A549 (cell line): ENCODE data around the gene FAM53B. TPM values are rescaled to one million over a fixed set of nuclear protein-coding genes. Genes with fewer than 3 reads are reported as not detected.

Experiments
- ATAC-seq, 2 experiments: fragments of 200-7000 bp in 1 of 2; fragments of >200 bp in 1 of 2; cut with Nextera tagmentation in 1 of 2; cut with Tn5 transposase in 1 of 2; 3 replicates each; pipeline versions ENCODE4 v1.8.0 to v1.9.1; 2018 to 2020; ENCODE audit warnings: mild to moderate bottlenecking in 1 of 2, moderate library complexity in 1 of 2
- CTCF ChIA-PET: fragments of 300-600 bp; sonication (Branson Sonifier 250); formaldehyde crosslinking; extraction: SDS; loops from one replicate; lab custom pipeline; 2021; ENCODE audit warnings: antibody characterized with exemption, inconsistent platforms; lab: Yijun Ruan, JAX
- POLR2A ChIA-PET: fragments of 350-600 bp; formaldehyde crosslinking; extraction: SDS; loops from one replicate; lab custom pipeline; 2021; ENCODE audit warnings: antibody characterized with exemption, inconsistent platforms; lab: Yijun Ruan, JAX
- DNase-seq, 2 experiments: peaks; one replicate each; pipeline versions ENCODE4 v3.0.0 to v3.0.0-alpha.2; 2011 to 2016; ENCODE audit warnings: low read depth in 1 of 2, low spot score in 1 of 2
- FAIRE-seq: peaks from 2 replicates; lab custom pipeline; 2011; peaks lifted over from hg19 to GRCh38; lab: Jason Lieb, UNC
- H3K27ac ChIP-seq, 2 experiments: fragments of >200 bp; sonication (Bioruptor Twin); formaldehyde crosslinking; 3 replicates each; pipeline ENCODE4 v1.5.1; 2016 to 2017
- H3K4me1 ChIP-seq: fragments of >200 bp; sonication (Bioruptor Twin); formaldehyde crosslinking; 3 replicates; pipeline ENCODE4 v1.6.1; 2016
- H3K4me2 ChIP-seq: fragments of >200 bp; sonication (Bioruptor Twin); formaldehyde crosslinking; 3 replicates; pipeline ENCODE4 v1.6.1; 2016
- H3K4me3 ChIP-seq: fragments of >200 bp; sonication (Bioruptor Twin); formaldehyde crosslinking; 3 replicates; pipeline ENCODE4 v1.5.1; 2016
- H3K9me3 ChIP-seq: fragments of >200 bp; sonication (Bioruptor Twin); formaldehyde crosslinking; 3 replicates; pipeline ENCODE4 v1.6.1; 2016
- CBX8 ChIP-seq: fragments of 200-600 bp; sonication (generic); IDR thresholded peaks from 2 replicates; pipeline ENCODE4 v1.6.1; 2016
- CEBPB ChIP-seq, 2 experiments: fragments of >200 bp in 1 of 2; sonication (Bioruptor Twin) in 1 of 2; formaldehyde crosslinking in 1 of 2; IDR thresholded peaks; 2 replicates each; pipeline ENCODE4 v1.6.1; 2012 to 2016
- EHF ChIP-seq: fragments of 250-450 bp; sonication (Bioruptor Pico); IDR thresholded peaks from 2 replicates; pipeline ENCODE4 v1.5.0; 2020; ENCODE audit warnings: mild to moderate bottlenecking
- EHMT2 ChIP-seq: fragments of 200-600 bp; sonication (generic); IDR thresholded peaks from 2 replicates; pipeline ENCODE4 v1.6.1; 2016; ENCODE audit warnings: antibody characterized with exemption, low read depth, mild to moderate bottlenecking, moderate library complexity
- EP300 ChIP-seq, 2 experiments: fragments of >200 bp; sonication (Bioruptor Twin); formaldehyde crosslinking; IDR thresholded peaks; 2 replicates in 1 of 2; 3 replicates in 1 of 2; pipeline ENCODE4 v1.6.1; 2016 to 2017
- FOXS1 ChIP-seq: fragments of 250-450 bp; sonication (Bioruptor Pico); IDR thresholded peaks from 2 replicates; pipeline ENCODE4 v1.5.0; 2020; ENCODE audit warnings: mild to moderate bottlenecking, moderate library complexity
- GATA3 ChIP-seq: IDR thresholded peaks from 2 replicates; pipeline ENCODE4 v1.6.1; 2012; ENCODE audit warnings: borderline replicate concordance
- HEYL ChIP-seq: fragments of 250-450 bp; sonication (Bioruptor Pico); IDR thresholded peaks from 2 replicates; pipeline ENCODE4 v1.8.0; 2021; ENCODE audit warnings: mild to moderate bottlenecking, moderate library complexity
- HOXA7 ChIP-seq: fragments of 250-450 bp; sonication (Bioruptor Pico); IDR thresholded peaks from 2 replicates; pipeline ENCODE4 v1.5.0; 2020; ENCODE audit warnings: mild to moderate bottlenecking, moderate library complexity
- HOXB13 ChIP-seq: fragments of 250-450 bp; sonication (Bioruptor Pico); IDR thresholded peaks from 2 replicates; pipeline ENCODE4 v1.5.0; 2020; ENCODE audit warnings: low read depth, mild to moderate bottlenecking, moderate library complexity
- JUN ChIP-seq, 2 experiments: fragments of >200 bp; sonication (Bioruptor Twin); formaldehyde crosslinking; IDR thresholded peaks; 2 replicates in 1 of 2; 3 replicates in 1 of 2; pipeline ENCODE4 v1.6.1; 2016 to 2017
- JUNB ChIP-seq: fragments of >200 bp; sonication (Bioruptor Twin); formaldehyde crosslinking; IDR thresholded peaks from 2 replicates; pipeline ENCODE4 v1.6.1; 2016
- KDM5A ChIP-seq: fragments of 200-600 bp; sonication (generic); IDR thresholded peaks from 2 replicates; pipeline ENCODE4 v1.6.1; 2016; ENCODE audit warnings: antibody characterized with exemption, mild to moderate bottlenecking
- MAZ ChIP-seq: fragments of 150-350 bp; IDR thresholded peaks from 2 replicates; pipeline ENCODE4 v1.6.1; 2014; ENCODE audit warnings: antibody characterized with exemption, low read depth, low read length, borderline replicate concordance
- NFE2L2 ChIP-seq: fragments of 150-350 bp; conservative IDR thresholded peaks from 2 replicates; pipeline ENCODE4 v1.6.1; 2014; ENCODE audit warnings: low read length
- NPAS2 ChIP-seq: fragments of 250-450 bp; sonication (Bioruptor Pico); IDR thresholded peaks from 2 replicates; pipeline ENCODE4 v1.8.0; 2022; ENCODE audit warnings: mild to moderate bottlenecking, moderate library complexity, borderline replicate concordance
- RAD21 ChIP-seq, 2 experiments: fragments of >200 bp in 1 of 2; sonication (Bioruptor Twin) in 1 of 2; formaldehyde crosslinking in 1 of 2; IDR thresholded peaks in 1 of 2; conservative IDR thresholded peaks in 1 of 2; 2 replicates in 1 of 2; 3 replicates in 1 of 2; pipeline ENCODE4 v1.6.1; 2012 to 2018; ENCODE audit warnings: inconsistent platforms in 1 of 2
- RARB ChIP-seq: fragments of 250-450 bp; sonication (Bioruptor Pico); IDR thresholded peaks from 2 replicates; pipeline ENCODE4 v1.8.0; 2021; ENCODE audit warnings: mild to moderate bottlenecking, moderate library complexity
- RCOR1 ChIP-seq: fragments of 150-350 bp; IDR thresholded peaks from 2 replicates; pipeline ENCODE4 v1.6.1; 2014; ENCODE audit warnings: antibody characterized with exemption, low read length, low read depth
- RFX5 ChIP-seq: fragments of 450-650 bp; IDR thresholded peaks from 2 replicates; pipeline ENCODE4 v1.7.1; 2014; ENCODE audit warnings: antibody characterized with exemption, mild to moderate bottlenecking, moderate library complexity
- TP53 ChIP-seq: fragments of 250-450 bp; sonication (Bioruptor Pico); IDR thresholded peaks from 2 replicates; pipeline ENCODE4 v1.5.0; 2021; ENCODE audit warnings: mild to moderate bottlenecking, moderate library complexity
- ZC3H11A ChIP-seq: fragments of 450-650 bp; IDR thresholded peaks from 2 replicates; pipeline ENCODE4 v1.6.1; 2014; ENCODE audit warnings: antibody characterized with exemption, mild to moderate bottlenecking
- ZNF302 ChIP-seq: fragments of 250-450 bp; sonication (Bioruptor Pico); IDR thresholded peaks from 2 replicates; pipeline ENCODE4 v1.9.0; 2021; ENCODE audit warnings: inconsistent platforms, mild to moderate bottlenecking, moderate library complexity
- ZSCAN20 ChIP-seq: fragments of 250-450 bp; sonication (Bioruptor Pico); IDR thresholded peaks from 2 replicates; pipeline ENCODE4 v1.8.0; 2022; ENCODE audit warnings: mild to moderate bottlenecking, moderate library complexity
- WGBS: methylation state at CpG from one replicate; pipeline ENCODE4 v1.1.6; 2017; ENCODE audit errors: missing lambda C conversion rate; 5-methylcytosine and 5-hydroxymethylcytosine counted together
- polyA plus RNA-seq, 4 experiments: library from polyadenylated mRNA; depleted of rRNA in 3 of 4; stranded (reverse); fragments of >200 nt; fragmentation: RNase III in 1 of 4; extraction: RNeasy Plus Mini Kit Qiagen cat#74134 plus additional on column Dnase treatment in 1 of 4; gene quantifications; 2 replicates in 3 of 4; 3 replicates in 1 of 4; pipeline ENCODE4 v1.2.3, GENCODE V29; 2011 to 2017
- TF ChIP-seq, protein P1 (sequence below): fragments of >200 bp; sonication (Bioruptor Twin); formaldehyde crosslinking; IDR thresholded peaks from 2 replicates; pipeline ENCODE4 v1.6.1; 2016
- TF ChIP-seq, protein P2 (sequence below): fragments of 250-450 bp; sonication (Bioruptor Pico); IDR thresholded peaks from 2 replicates; pipeline ENCODE4 v1.5.0; 2020; ENCODE audit warnings: low read depth, mild to moderate bottlenecking, moderate library complexity
- TF ChIP-seq, protein P3 (sequence below): IDR thresholded peaks from 2 replicates; pipeline ENCODE4 v1.6.1; 2012
- TF ChIP-seq, protein P4 (sequence below): fragments of 450-650 bp; IDR thresholded peaks from 2 replicates; pipeline ENCODE4 v1.6.1; 2014; ENCODE audit warnings: antibody characterized with exemption
- TF ChIP-seq, protein P5 (sequence below): fragments of 250-450 bp; sonication (Bioruptor Pico); IDR thresholded peaks from 2 replicates; pipeline ENCODE4 v1.5.0; 2021; ENCODE audit warnings: mild to moderate bottlenecking, moderate library complexity, borderline replicate concordance
- TF ChIP-seq, protein P6 (sequence below): fragments of 150-350 bp; IDR thresholded peaks from 2 replicates; pipeline ENCODE4 v1.6.1; 2014; ENCODE audit warnings: low read depth, mild to moderate bottlenecking, low read length

Gene FAM53B
- polyA plus RNA-seq, 2 of the 4 experiments (the other 2 are of a cell fraction): 5.1 to 8.5 TPM

DNA sequence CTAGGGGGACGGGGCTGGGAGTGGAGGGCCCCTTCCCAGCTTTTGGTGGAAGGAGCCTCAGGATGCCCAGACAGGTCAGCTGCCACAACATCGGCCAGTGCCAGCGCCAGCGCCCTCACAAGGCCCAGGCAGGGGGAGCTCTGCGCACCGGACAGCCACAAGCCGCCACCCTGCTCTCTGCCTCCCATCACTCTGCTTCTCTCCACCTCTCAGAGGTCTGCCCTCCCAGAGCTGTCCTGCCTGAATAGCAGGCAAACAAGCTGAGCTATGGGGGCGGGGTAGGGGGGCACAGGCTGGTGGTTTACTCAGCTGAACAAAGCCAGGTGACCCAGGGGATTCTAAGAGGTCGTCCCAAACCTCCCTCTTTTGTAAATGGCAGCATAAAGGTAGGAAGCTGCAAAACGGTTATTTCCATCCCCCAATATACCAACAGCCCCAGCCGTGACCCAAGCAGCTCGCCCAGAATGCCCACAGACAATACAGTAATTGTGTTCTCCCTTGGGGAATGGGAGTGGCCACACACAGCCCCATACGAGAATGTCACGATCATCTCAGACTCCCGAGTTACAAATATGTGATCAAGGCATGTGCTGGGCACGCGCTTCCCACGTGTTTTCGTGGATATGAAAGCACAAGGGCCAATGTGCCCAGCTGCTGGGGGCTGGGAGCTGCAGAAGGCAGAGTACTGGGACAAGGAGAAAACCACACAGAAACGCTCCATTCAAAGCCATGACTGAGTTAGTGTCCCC lies 19.7 kb downstream of the FAM53B start:
- no peak for TF ChIP-seq RCOR1
- TF ChIP-seq, protein P1, sequence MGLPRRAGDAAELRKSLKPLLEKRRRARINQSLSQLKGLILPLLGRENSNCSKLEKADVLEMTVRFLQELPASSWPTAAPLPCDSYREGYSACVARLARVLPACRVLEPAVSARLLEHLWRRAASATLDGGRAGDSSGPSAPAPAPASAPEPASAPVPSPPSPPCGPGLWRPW: no peak
- no peak for TF ChIP-seq MAZ
- TF ChIP-seq JUN (IDR thresholded peaks at IDR 0.05): no peak
- TF ChIP-seq, protein P2, sequence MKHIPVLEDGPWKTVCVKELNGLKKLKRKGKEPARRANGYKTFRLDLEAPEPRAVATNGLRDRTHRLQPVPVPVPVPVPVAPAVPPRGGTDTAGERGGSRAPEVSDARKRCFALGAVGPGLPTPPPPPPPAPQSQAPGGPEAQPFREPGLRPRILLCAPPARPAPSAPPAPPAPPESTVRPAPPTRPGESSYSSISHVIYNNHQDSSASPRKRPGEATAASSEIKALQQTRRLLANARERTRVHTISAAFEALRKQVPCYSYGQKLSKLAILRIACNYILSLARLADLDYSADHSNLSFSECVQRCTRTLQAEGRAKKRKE: no peak
- no peak for TF ChIP-seq CBX8
- no peak for TF ChIP-seq TP53
- no peak for TF ChIP-seq JUNB
- TF ChIP-seq, protein P3, sequence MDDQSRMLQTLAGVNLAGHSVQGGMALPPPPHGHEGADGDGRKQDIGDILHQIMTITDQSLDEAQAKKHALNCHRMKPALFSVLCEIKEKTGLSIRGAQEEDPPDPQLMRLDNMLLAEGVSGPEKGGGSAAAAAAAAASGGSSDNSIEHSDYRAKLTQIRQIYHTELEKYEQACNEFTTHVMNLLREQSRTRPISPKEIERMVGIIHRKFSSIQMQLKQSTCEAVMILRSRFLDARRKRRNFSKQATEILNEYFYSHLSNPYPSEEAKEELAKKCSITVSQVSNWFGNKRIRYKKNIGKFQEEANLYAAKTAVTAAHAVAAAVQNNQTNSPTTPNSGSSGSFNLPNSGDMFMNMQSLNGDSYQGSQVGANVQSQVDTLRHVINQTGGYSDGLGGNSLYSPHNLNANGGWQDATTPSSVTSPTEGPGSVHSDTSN: no peak
- no peak for TF ChIP-seq EHF
- no peak for TF ChIP-seq GATA3
- no peak for TF ChIP-seq EHMT2
- TF ChIP-seq CEBPB (IDR thresholded peaks at IDR 0.05): no peak
- no peak for TF ChIP-seq HEYL
- TF ChIP-seq, protein P4, sequence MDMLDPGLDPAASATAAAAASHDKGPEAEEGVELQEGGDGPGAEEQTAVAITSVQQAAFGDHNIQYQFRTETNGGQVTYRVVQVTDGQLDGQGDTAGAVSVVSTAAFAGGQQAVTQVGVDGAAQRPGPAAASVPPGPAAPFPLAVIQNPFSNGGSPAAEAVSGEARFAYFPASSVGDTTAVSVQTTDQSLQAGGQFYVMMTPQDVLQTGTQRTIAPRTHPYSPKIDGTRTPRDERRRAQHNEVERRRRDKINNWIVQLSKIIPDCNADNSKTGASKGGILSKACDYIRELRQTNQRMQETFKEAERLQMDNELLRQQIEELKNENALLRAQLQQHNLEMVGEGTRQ: no peak
- no peak for TF ChIP-seq RFX5
- TF ChIP-seq HOXA7 (CRISPR knock-in tag): no peak
- no peak for TF ChIP-seq ZSCAN20 (CRISPR knock-in tag)
- no peak for TF ChIP-seq RAD21 (conservative IDR thresholded peaks at IDR 0.05 in 1 of 2, IDR thresholded peaks at IDR 0.05 in 1 of 2)
- no peak for FAIRE-seq
- ATAC-seq: no peak
- Histone ChIP-seq H3K4me3 (no peak overlapping the region), H3K27ac (no peak overlapping the region), H3K4me2 (no peak overlapping the region), H3K4me1 (no peaks in the 10 kb centered on the region), H3K9me3 (no peaks in the 10 kb centered on the region)
- POLR2A ChIA-PET: no interaction called here
- WGBS: 75% methylated on average over 20 of the region's 20 CpGs
- CTCF ChIA-PET: interaction anchor here (1.0 to 3.7 kb wide), 3 partner anchors 11 to 194 kb away, joined by 3 to 12 read pairs (median 3); no protein-coding TSS in a partner anchor
- no peak for DNase-seq

DNA sequence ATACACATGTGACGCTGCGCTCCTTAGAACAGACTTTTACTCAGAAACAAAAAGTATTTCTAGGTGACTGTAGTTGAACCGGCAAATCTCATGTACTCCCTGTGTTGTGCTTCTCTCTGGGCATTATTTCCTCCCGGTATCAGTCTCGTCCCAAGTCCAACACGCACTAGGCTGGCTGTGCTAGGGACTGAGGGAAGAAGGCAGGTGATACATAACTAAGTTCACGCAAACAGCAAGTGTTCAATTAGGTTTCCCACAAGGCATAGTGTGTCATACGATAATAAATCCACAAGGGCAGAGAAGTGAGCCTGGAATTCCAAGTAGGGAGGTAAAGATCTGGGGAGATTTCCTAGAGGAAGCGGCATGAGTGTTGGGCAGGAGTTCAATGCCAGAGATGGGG lies 20.4 kb downstream of the FAM53B start:
- Histone ChIP-seq H3K4me2 (no peak overlapping the region), H3K9me3 (no peaks in the 10 kb centered on the region), H3K4me1 (no peaks in the 10 kb centered on the region), H3K27ac (no peak overlapping the region), H3K4me3 (no peak overlapping the region)
- ATAC-seq (no peak), DNase-seq (no peak), FAIRE-seq (no peak)
- WGBS: 91% methylated on average over 9 of the region's 9 CpGs
- ChIA-PET CTCF (interaction anchor here (1.1 to 3.7 kb wide), 4 partner anchors 9 to 194 kb away, joined by 3 to 12 read pairs (median 8); no protein-coding TSS in a partner anchor), POLR2A (no interaction called here)
- TF ChIP-seq ZNF302 (CRISPR knock-in tag) (no peak), MAZ (no peak), RARB (CRISPR knock-in tag) (no peak), CEBPB (IDR thresholded peaks at IDR 0.05) (no peak), NPAS2 (no peak), FOXS1 (CRISPR knock-in tag) (no peak), KDM5A (no peak), HOXB13 (no peak), RFX5 (no peak), NFE2L2 (no peak), EP300 (IDR thresholded peaks at IDR 0.05) (no peak), CBX8 (no peak), ZC3H11A (no peak)
- TF ChIP-seq, protein P5, sequence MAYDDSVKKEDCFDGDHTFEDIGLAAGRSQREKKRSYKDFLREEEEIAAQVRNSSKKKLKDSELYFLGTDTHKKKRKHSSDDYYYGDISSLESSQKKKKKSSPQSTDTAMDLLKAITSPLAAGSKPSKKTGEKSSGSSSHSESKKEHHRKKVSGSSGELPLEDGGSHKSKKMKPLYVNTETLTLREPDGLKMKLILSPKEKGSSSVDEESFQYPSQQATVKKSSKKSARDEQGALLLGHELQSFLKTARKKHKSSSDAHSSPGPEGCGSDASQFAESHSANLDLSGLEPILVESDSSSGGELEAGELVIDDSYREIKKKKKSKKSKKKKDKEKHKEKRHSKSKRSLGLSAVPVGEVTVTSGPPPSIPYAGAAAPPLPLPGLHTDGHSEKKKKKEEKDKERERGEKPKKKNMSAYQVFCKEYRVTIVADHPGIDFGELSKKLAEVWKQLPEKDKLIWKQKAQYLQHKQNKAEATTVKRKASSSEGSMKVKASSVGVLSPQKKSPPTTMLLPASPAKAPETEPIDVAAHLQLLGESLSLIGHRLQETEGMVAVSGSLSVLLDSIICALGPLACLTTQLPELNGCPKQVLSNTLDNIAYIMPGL (CRISPR knock-in tag): no peak
- TF ChIP-seq, protein P3: no peak
- TF ChIP-seq, protein P6, sequence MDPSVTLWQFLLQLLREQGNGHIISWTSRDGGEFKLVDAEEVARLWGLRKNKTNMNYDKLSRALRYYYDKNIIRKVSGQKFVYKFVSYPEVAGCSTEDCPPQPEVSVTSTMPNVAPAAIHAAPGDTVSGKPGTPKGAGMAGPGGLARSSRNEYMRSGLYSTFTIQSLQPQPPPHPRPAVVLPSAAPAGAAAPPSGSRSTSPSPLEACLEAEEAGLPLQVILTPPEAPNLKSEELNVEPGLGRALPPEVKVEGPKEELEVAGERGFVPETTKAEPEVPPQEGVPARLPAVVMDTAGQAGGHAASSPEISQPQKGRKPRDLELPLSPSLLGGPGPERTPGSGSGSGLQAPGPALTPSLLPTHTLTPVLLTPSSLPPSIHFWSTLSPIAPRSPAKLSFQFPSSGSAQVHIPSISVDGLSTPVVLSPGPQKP: no peak
- TF ChIP-seq, protein P2: no peak
